HuH-7.5 (cell line): ENCODE data around the gene RLN3.
"Not testable (repeated sequence)": the region's sequence is repeated elsewhere in the genome, so short reads cannot be mapped to it uniquely, and the experiment has no call there.

Experiments used
- DNase-seq: peaks from one replicate; pipeline ENCODE4 v3.0.0; 2011; ENCODE audit warnings: low spot score

Gene RLN3

GRCh38 chr19:14021474-14021873 is 6.5 kb upstream of the RLN3 start:
- DNase-seq = no peak

GRCh38 chr19:14022469-14022868 is 5.5 kb upstream of the RLN3 start:
- no peak for DNase-seq

GRCh38 chr19:14023404-14024235 is 4.3 kb upstream of the RLN3 start:
- DNase-seq = peak; percentile 84

GRCh38 chr19:14026652-14027192 is 1.2 kb upstream of the RLN3 start:
- not testable (repeated sequence) for DNase-seq

- DNase-seq = no peak
Measured at GRCh38 chr19:14028901-14029300, 953 bp downstream of the RLN3 start.

GRCh38 chr19:14030997-14031718 is 3.2 kb downstream of the RLN3 start:
- no peak for DNase-seq

- DNase-seq = peak; percentile 80
Measured at GRCh38 chr19:14031719-14032480, 4.0 kb downstream of the RLN3 start, which contains the start of gene IL27RA. Gene IL27RA (plus strand): TSS chr19:14031762. CDS start chr19:14031873, 111 bp downstream.

- DNase-seq = no peak
Measured at GRCh38 chr19:14033946-14034345, 6.0 kb downstream of the RLN3 start.

- DNase-seq = not testable (repeated sequence)
Measured at GRCh38 chr19:14035159-14035558, 7.2 kb downstream of the RLN3 start.

GRCh38 chr19:14035706-14036105 is 7.8 kb downstream of the RLN3 start:
- no peak for DNase-seq

GRCh38 chr19:14039181-14039580 is 11.2 kb downstream of the RLN3 start:
- no peak for DNase-seq

GRCh38 chr19:14042659-14043608 is 15.0 kb downstream of the RLN3 start:
- DNase-seq = not testable (repeated sequence)

GRCh38 chr19:14047866-14048265 is 19.9 kb downstream of the RLN3 start:
- DNase-seq = not testable (repeated sequence)

- peak; percentile 87 for DNase-seq
Measured at GRCh38 chr19:14048443-14049153, 20.6 kb downstream of the RLN3 start.

GRCh38 chr19:14050512-14050911 is 22.6 kb downstream of the RLN3 start:
- DNase-seq = no peak

GRCh38 chr19:14050961-14051360 is 23.0 kb downstream of the RLN3 start:
- not testable (repeated sequence) for DNase-seq

- no peak for DNase-seq
Measured at GRCh38 chr19:14051980-14052379, 24.0 kb downstream of the RLN3 start.

GRCh38 chr19:14052470-14052869 is 24.5 kb downstream of the RLN3 start:
- DNase-seq = no peak

GRCh38 chr19:14053032-14053431 is 25.1 kb downstream of the RLN3 start:
- DNase-seq = no peak

- no peak for DNase-seq
Measured at GRCh38 chr19:14053500-14053899, 25.6 kb downstream of the RLN3 start.
